NCI-H82 treated with DMSO at 0.1 percent for 48 hours (cell line): Measurements from ENCODE around the gene ADAMTSL2.

ENCODE experiments used
- DNase-seq: peaks from one replicate; lab custom pipeline; 2025; ENCODE audit not compliant: unreplicated experiment; lab: John Stamatoyannopoulos, UW

ADAMTSL2 gene

GRCh38 chr9:133619791-133620190 lies 85.3 kb downstream of the ADAMTSL2 start:
- no peak for DNase-seq

DNA sequence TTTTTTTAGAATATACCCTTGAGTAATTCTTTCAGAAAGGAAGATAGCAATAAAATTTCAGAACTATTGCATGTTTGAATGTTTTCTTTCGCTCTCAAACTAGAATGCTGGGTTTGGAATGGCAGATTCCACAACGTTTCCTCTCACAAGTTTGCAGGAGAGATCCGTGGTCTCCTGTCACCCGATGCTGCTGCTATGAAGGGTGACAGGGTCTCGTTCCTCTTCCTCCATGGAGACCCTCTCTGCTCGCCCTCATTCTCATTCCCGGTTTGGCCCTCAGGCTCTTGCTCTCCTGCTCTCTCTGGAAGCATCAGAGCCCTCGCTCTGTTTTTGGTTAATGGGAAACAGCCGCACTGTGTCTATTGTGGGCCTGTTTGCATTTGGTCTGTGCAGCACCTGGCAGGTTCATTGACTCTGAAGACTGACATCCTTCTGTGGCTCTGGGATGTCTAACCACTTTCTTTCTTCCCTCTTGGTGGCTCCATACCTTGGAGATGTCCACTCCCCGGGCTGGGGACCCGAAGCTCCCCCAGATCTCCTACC lies 87.3 kb downstream of the ADAMTSL2 start:
- no peak for DNase-seq

GRCh38 chr9:133622555-133622954 lies 88.1 kb downstream of the ADAMTSL2 start:
- DNase-seq: no peak
